Glomerular endothelial cell (primary cell): Measurements from ENCODE around the gene MEGF10. TPM values are rescaled to one million over a fixed set of nuclear protein-coding genes. Genes with fewer than 3 reads are reported as not detected.

ENCODE experiments used
- DNase-seq: peaks from one replicate; pipeline ENCODE4 v3.0.0-alpha.2; 2011; ENCODE audit warnings: low read depth, low spot score; ENCODE audit errors: extremely low read depth
- total RNA-seq: library from RNA; depleted of rRNA; stranded (reverse); fragments of >200 nt; gene quantifications from 2 replicates; pipeline ENCODE4 v1.2.3, GENCODE V29; 2015

MEGF10 gene
- total RNA-seq, 1 donor from 2014 or later = 15.5 TPM

DNA sequence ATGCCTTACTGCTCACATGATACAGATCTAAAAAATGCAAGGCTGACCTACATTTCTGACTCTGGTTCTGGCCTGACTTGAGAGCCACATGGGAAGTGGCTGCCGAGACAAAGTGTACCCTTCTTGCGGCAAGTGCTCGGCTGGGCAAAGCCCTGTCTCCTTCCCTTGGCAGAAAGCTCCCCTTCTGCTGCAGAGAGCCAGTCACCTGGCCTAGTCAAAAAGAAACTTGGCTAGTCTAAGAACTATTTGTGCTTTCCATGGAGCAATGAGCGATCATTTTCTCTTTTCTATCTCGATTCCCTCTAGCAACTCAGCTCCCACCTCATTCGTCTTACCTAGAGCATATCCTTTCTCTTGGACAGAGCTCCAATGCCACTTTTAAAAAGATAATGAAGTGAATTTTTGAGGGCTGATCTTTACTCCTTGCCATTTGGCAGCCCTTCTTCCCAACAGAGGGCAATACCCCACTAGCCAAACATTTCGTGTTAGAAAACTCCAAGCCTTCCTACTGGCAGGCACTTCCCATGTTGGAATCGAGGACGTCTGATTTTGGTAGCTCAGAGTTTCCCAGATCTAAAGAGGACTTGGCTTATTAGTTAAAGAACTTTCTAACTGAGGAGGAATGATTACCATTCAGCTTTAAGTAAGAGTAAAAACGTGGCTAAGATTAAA, 118.8 kb downstream of the MEGF10 start:
- DNase-seq = no peak

DNA sequence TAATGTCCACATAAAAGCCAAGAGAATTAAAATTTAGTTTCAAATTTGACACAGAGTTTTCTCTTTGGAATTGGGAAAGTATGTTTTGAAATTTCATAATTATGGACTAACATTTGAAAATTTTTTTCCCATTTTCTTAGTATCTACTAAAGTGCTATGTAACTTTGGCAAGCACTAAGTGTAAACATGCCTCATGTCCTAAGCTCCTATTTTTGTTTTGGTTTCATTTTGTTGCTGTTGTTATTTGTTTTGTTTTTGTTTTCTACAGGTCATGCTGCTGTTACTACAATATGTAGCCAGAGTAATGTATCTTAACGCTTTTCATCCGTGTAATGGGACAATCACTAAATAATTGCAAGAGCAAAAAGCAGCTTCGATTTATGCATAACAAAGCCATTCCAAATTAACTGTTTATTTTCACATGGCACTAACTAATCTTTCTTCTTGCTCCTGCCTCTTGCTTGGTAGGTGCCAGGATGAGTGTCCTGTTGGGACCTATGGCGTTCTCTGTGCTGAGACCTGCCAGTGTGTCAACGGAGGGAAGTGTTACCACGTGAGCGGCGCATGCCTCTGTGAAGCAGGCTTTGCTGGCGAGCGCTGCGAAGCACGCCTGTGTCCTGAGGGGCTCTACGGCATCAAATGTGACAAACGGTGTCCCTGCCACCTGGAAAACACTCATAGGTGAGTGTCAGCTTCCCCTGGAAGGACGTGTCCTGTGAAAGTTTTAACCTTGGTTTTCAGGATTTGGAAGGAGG, 119.5 kb downstream of the MEGF10 start:
- no peak for DNase-seq

DNA sequence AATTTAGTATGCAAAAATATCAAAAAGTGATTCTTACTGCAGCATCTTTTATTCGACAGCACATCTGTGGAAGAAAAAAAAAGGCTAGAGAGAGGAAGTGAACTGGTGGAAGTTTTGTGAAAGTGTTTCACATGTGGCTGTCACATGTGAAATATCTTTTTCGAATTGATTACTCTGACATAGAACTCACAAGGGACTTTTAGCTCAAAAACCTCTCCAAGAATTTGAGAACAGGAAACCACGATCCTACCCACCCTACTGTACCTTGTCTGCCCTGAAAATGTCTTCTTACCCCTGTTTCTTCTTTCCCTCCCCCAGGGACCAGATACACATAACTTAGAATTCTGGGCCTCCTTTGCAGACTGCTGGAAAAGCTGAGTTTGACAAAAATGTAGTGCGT, 120.4 kb downstream of the MEGF10 start:
- DNase-seq = no peak

DNA sequence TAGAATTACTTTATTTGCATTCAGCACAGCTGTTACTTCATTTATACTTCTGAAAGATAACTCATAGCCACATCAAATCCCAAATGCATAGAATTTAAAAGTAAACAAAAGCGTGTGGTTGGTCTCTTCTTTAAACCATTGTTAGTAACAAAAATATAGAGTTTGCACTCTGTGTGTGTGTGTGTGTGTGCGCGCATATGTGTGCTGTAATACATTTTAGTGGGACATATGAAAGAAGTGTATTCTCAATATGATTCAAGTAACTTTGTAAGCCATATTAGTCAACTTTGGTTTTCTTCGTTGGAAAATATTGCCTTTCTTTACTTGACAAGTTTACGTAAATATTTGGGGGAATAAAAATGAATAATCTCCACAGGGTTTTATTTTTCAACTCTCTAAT, 120.8 kb downstream of the MEGF10 start:
- DNase-seq = no peak

DNA sequence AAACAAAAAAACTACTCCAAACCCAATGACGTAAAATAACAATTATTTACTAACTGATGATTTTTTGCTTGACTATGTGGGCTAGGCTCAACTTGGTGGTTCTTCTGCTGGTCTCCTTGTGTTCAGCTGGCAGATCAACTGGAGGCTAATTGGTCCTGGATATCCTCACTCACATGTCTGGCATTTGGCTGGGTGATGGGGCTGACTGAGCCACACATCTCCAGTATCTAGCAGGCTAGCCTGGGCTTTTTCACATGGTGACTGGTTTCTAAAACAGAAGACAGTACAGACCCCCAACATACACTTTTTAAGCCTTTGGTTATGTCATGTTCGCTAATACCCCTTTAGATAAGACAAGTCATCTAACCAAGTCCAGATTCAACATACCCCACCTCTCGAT, 122.1 kb downstream of the MEGF10 start:
- DNase-seq = no peak

DNA sequence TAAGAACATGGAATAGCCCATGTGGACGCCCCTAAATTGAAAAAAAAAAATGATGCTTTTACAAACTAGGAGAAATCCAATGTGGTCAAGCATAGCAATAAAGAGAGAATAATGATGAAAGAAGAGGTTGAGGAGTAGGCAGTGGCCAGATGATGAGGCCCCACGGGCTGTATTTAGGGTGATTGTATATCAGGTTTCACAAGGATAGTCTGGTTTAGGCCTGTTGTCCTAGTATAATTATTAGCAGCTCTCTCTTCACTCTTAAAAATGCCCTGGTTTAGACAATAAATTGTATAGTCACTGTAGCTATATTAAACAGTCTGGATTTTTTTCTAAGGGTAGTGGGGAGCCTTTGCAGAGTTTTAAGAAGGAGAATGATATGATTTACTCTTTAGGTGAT, 124.4 kb downstream of the MEGF10 start:
- DNase-seq = no peak

DNA sequence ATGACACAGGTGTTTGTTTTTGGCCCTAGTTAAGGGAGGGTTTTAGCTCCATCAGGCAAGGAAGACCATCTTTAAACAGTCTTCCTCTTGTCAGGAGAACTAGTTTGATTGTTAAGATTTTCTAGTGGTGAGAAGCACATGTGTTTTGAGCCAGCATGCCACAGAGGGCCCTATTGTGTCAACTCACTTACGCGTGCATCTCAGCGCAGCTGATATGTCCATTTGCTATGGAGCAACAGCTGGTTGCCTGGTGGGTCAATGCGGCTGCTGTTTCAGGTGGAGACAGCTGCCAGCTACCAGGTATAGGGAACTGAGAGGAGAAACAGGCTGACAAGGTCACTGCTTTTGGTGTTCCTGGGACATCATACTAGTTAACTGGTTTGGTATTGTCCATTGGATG, 126.3 kb downstream of the MEGF10 start:
- no peak for DNase-seq

DNA sequence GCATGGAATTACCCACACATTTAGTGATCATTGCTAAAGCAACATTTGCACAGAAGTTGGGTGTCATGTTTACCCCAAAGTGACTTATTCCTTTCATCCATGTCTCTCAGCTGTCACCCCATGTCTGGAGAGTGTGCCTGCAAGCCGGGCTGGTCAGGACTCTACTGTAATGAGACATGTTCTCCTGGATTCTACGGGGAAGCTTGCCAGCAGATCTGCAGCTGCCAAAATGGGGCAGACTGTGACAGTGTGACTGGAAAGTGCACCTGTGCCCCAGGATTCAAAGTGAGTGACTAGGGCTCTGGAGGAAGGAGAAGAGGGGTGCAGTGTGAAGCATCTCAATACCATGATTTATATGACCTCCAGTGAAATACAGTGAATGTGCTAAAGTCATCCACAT, 126.9 kb downstream of the MEGF10 start:
- no peak for DNase-seq

DNA sequence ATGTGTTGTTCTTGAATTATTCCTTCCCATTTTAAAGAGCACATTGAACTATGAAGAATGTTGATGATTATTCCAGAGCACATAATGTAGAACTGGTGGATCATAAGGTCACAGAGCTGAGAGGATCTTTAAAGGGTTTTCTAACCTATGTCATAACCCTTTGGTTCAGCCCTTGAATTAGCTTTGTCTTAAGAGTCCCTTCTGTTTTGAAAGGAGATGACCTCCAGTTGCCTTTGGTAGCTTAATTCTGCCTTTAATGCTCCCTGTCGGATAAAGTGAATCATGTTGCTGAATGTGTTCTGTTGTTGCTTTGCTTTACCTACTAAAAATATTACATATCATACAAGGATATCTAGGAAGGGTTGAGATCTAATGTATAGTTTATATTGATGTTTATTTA, 127.8 kb downstream of the MEGF10 start:
- no peak for DNase-seq

DNA sequence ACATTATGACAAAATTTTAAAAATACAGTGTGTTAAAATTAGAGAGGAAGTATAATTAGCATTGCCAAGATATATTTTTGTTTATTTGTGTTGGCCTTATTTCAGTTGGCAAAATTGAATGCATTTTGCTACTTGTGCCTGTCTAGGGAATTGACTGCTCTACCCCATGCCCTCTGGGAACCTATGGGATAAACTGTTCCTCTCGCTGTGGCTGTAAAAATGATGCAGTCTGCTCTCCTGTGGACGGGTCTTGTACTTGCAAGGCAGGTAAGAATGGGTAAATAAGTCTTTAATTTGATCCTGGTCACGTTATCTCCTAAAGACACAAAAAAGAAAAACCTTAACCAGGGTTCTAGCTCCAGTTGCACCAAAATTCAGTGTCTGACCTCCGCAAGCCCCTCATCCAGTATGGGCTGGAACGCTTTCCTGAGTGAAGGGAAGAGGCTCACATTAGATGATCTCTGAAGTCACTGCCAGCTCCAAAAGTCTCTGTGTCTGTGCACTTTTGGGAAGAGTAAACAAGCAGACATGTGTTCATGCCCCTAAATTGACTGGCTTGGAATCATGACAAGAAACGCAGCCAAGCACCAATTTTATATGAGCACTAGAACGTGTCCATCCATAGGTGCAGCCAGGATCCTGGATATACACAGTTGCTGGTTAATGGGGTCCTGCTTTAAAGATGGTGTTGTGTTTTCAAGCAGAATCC, 128.5 kb downstream of the MEGF10 start:
- DNase-seq = no peak

DNA sequence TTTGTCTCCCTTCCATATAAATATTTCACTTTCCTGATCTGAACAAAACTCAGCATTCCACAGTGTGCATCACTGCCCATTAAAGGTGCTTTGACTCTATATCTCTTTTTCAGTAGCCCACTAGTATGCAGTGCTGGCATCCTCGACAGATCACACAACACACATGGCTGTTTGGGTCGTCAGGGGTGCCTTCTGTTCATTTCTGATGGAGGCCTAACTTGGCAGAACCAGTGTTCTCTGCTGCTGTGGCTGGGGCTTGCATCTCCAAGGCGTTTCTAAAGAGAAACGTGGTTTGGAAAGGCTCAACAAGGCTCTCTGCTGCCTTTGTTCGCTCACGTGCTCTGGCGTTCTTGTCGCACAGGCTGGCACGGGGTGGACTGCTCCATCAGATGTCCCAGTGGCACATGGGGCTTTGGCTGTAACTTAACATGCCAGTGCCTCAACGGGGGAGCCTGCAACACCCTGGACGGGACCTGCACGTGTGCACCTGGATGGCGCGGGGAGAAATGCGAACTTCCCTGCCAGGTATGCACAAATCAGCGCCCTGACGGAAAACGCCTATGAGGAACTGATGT, 129.2 kb downstream of the MEGF10 start:
- no peak for DNase-seq

DNA sequence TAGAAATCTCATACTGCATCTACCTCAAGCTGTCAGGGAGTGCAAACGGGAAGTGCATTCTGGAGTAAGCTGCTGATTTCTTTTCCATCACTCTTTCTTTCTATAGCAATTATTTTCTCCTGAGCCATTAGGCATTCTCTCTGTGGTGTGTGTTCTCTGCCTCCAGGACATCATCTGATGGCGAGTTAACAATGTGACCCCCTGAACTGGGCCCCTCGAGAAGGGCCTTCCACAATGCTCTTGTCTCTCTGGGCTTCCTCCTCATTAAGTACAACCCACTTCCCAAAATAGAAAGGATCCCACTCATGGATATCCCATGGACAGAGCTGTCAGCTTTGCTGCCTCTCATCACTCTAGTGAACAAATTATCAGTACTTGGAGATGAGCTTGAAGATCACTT, 130.2 kb downstream of the MEGF10 start:
- DNase-seq = no peak

DNA sequence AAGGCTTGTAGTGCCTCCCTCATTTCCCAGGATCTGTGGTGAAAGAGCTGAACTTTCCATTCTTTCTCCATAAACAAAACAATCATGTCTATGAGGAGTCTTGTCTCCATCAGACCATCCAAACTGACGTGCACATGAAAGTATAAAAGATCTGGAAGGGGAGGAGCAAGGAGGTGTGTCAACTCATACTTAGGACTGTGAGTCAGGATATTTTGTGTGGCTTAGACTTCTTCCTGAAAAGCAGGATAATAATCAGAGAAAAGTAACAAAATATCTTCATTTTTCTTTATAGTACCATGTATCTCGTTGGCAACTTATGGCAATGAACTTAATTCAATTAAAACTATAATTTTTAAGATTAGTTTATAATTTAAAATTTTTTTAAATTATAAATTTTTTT, 130.9 kb downstream of the MEGF10 start:
- no peak for DNase-seq

DNA sequence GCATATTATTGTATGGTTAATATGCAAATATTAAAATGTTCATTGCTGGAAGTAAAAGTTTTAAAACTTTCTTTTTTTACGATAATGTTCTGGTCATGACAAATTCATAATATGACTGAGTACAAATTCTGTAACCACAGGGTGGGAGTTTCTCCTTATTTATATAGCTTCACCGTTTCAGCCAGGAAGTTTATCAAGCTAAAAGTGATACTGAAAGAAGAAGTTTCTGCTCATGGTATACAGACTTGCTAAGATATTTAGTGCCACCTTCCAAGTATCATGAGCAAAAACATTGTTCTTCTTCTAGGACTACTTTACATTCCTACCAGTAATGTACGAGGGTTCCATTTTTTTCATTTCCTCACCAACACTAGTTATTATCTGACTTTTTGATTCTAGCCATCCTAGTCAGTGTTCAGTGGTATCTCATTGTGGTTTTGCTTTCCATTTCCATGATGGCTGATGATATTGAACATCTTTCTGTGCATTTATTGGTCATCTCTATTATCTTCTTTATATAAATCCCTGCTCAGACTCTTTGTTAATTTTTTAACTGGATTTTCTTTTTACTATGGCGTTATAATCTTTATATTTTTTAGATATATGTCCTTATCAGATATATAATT, 132.7 kb downstream of the MEGF10 start:
- DNase-seq = no peak

DNA sequence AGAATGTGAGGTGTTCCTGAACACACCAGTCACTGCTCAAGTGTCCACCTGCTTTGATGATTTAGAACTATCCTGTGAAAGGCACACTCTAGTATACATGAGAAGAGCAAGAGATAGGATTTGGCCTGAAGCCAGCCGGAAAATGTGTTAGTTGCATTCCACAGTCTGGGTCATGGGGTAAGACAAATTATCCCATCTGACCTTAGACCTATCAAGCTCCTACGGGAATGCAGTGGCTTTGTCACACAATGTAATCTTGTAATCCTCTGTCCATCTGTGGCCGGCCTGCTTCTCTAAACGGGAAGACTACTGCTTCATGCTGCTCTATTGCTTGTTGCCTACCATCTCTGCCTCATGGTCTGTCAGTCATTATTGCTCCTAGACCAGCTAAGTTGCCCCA, 134.4 kb downstream of the MEGF10 start:
- no peak for DNase-seq

DNA sequence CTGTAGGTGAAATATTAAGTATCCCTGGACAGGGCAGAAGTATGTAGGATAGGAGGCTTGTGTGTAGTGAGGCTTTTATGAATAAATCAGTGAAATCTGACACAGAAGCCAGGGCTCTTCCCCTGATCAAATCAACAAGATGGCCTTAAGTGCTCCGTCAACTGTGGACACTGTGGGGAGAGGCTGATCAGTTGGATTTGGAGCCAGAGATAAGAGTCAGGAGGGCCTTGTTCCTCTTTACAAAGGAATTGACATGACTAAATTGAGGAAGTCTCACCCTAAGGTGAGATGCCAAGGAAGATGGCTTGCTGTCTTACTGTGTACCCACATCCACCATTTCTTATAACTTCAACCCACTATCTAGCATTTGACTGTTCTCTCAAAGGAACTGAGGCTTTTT, 135.3 kb downstream of the MEGF10 start:
- no peak for DNase-seq

DNA sequence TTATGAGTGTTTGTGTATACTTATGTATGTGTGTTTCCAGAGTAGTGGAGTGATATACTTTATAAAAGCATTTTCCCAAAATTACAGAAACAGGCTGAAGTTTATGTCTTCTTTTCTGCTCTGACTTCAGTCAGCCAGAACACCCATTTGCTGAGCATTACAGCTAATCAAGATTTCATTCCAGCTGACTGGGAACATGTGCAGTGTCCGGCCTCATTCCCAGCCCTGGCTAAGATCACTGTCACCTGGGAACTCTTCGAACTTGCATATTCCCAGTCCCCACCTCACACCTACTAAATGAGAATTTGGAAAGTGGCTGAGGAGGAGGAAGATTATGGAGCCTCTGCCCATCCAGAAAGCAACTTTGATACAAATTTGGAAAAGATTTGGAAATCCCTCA, 136.1 kb downstream of the MEGF10 start:
- DNase-seq = no peak

DNA sequence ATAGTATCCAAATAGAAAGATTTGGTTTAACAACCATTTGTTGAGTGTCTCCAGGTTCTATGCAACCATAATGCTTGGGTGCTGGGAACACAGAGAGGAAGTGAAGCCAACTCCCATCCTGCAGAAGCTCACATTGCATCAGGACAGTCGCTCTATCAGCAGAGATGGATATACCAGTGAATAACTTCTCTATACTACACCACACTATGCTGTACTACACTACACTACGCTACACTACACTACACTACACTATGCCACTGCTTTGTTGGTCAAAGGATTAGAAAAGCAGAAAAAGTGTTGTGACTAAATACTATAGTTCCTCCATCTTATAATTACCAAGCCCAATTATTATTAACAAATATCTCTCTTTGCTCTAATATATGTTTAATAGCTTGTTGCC, 137.7 kb downstream of the MEGF10 start:
- no peak for DNase-seq

DNA sequence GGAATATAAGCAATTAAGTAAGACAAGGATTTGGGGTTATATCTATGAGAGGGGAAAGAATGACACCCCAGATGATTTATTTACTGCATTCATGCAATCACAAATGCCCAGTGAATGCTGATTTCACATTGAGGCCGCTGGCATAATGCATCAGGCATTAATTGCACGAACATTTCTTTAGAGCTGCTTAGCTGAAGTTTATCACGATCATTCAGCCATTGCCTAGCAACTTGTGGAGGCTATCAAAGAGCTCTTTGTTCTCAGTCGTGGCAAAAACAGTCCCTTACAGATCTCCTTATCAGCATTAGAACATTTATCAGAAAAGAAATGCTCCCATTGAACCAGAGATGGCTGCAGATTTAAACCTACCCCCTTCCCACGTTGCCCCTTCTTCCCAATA, 138.2 kb downstream of the MEGF10 start:
- DNase-seq = no peak

DNA sequence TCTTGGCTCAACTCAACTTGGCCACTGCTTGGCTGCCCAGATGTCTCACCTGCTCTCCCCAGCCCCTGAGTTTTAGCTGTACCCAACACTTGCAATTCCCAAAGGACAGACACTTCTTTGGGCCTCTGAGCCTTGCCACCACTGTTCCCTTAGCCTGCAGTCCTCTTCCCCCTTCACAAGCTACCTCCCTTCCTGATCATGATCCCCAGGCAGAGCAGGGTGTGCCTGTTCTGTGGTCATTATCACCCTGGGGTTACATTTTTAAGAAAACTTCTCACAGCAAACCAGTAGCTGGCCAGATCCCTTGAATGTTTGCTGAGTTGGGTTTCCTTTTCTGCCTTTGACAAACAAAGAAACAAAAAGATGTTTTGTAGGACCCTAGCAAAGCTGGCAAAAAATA, 139.3 kb downstream of the MEGF10 start:
- no peak for DNase-seq

DNA sequence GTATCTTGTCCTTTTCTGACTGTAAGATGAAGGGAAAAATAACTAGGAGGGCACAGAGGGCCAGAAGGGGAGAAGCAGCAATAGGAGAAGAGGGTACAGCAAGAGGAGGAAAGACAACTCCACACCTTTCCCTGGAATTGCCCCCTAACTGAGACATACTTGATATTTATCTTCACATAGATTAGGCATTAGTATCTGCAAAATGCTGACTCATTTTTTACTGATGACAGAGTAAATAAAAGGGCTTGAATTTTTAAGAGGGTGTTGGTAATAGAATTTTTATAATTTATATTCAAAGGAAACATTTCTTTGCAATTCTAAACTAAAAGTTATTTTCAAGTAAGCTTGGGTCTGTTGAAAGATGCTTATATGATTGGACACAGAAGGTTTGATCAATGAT, 140.0 kb downstream of the MEGF10 start:
- DNase-seq = no peak
